Activated CD8-positive, alpha-beta memory T cell treated with anti-CD3 and anti-CD28 coated beads, Interleukin-2, amount 50 U/mL, for 4 hours (primary cell): ENCODE results near the gene SNX25.
"Not testable (repeated sequence)": the region's sequence is repeated elsewhere in the genome, so short reads cannot be mapped to it uniquely, and the experiment has no call there.

Experiments used
- DNase-seq: peaks from one replicate; pipeline ENCODE4 v3.0.0-alpha.2; 2020

SNX25 gene

DNA sequence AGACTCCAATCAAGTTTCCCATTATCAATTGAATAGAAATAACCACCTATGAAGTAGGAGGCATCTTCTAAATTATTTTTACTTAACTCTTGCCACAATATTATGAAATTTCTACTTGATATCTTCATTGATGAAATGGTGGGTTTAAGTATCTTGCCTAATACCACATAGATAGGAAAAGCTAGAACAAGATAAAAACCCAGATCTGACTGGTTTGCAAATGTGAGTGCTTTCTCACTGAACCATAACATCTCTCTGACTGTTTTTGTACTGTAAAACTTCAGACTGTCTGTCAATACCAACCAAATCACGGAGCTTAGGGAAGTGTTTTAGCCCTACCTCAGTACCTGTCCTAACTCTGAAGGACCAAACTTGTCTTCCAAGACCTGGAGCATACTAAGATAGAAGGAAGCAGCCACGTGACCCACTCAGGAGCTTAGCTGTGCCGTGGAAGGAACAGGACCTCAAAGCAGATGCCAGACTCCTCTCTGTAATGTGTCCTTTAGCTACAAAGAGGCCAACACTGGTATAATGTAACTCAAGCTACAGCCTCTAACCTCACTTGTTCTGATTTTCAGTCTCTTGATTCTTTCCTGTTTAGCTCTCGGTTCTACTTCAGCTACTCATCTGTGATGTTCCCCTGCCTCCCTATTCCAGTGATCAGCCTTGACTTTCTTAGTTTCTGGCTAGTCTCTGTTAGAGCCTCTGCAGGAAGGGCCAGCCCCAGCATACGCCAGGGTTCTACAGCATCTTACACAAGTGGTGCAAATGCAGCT lies 101.9 kb downstream of the SNX25 start:
- DNase-seq, result no peak

DNA sequence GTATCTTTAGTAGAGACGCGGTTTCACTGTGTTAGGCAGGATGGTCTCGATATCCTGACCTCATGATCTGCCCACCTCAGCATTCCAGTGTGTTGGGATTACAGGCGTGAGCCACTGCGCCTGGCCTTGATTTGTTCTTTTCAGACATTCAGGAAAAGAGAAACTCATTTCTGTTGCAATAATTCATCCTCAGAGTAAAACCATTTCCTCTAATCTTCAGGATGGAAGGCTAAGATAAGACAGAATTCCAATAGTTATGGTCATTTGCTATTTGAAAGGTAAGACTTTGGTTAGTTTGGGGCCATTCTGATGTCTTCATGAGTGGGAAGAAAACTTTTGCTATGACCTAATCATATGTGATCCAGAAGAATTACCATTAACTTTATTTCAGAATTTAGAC lies 103.3 kb downstream of the SNX25 start:
- no peak for DNase-seq

DNA sequence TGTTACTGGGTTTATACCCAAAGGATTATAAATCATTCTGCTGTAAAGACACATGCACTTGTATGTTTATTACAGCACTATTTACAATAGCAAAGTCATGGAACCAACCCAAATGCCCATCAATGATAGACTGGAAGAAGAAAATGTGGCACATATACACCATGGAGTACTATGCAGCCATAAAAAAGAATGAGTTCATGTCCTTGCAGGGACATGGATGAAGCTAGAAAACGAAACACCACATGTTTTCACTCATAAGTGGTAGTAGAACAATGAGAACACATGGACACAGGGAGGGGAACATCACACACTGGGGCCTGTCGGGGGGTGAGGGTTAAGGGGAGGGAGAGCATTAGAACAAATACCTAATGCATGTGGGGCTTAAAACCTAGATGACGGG lies 108.1 kb downstream of the SNX25 start:
- DNase-seq, result not testable (repeated sequence)

DNA sequence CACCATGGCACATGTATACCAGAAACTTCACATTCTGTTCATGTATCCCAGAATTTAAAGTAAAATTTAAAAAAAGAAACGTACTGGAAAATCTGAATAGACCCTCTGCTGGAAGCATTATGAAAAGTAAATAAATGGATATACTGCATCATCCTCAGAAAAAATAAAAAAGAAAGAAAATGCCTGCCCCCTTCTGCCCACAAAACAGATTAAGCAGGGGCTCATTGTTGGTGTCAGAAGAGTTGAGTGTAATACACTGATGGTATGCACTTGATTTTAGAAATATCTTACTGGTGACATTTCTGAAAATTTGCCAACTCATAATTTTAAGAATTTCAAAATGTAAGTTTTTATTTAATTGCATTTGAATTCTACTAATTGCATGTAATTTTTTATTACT lies 108.5 kb downstream of the SNX25 start:
- DNase-seq, result no peak

DNA sequence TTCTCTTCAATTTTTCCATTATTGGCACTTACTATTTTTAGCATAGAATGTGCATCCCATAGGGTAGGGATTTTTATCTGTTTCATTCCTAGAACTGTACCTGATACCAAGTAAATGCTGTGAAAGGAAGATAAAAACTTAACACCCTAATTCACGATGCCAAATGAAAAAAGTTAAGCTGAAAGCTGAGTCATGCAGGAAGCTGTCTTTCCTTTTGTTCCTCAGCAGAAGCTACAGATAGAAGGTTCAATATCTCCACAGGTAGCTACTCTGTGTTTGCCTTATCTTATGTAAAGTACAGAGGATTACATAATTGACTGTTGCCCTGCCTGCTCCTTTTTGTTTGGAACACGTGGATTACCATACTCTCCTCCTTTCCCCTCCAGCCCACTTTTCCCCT lies 109.3 kb downstream of the SNX25 start:
- no peak for DNase-seq

DNA sequence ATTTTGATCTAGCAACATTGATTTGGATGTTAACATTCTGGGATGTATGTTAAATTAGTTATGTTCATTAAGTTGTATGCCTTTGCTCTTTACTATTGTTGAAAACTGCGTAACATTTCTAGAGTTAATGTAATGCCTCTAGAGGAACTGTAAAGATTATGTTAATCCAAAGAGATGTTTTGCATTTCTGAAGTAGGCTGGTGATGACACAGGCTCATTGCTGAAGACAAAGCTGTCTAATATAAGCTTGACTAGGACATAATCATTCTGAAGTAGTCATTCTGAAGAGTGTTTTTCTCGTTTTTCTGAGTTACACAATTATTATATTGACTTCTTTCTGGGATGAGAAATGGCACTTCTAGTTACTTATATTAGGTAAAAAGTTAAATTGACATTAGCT lies 113.4 kb downstream of the SNX25 start:
- no peak for DNase-seq

DNA sequence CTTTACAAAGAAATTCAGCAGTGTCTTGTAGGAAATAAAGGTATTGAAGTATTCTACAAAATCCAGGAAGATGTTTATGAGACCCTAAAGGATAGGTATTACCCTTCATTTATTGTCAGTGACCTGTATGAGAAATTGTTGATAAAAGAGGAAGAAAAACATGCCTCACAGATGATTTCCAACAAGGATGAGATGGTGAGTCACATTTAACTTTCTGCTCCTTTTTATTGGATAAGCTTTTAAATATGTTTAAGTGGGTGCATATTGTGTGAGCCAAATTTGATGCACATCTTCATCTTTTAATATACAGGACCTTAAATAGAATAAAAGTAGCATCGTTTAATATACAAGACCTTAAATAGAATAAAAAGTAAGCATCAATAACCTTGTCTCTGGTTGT lies 114.2 kb downstream of the SNX25 start:
- DNase-seq, result no peak

DNA sequence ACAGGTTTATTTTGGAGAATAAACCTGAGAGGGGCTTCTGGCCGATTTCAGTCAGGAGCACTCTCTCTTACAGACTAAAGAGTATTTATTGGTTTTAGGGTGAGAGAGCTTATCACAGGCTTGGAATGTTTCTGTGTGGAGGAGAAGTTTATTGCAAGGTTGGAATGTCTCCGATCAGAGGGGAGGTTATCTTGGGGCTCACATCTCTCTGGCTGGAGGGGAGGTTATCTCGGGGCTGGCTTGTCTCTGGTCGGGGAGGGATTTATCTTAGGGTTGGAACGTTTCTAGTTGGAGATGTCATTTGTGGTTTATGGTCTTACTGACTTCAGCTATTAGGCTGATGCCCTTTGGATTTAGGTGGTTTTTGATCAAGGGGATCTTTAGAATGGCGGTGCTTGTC lies 115.0 kb downstream of the SNX25 start:
- not testable (repeated sequence) for DNase-seq

DNA sequence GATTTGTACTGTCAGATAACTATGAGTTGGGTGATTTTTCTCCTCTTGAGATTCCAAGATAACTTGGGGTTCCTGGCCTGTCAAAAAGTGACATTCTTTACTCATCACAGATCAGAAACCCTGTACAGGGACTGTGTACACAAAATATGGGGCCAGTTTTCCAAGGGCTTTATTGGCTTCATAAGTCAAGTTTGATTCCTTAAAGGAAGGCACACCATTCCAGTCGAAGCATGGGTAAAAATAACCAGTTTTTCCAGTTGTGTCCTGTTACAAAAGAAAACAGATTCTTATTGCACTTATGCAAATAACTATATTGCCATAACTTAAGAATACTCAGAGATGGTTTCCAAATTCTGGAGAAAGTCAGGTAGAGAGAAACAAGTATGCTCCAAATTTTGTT lies 116.3 kb downstream of the SNX25 start:
- DNase-seq, result not testable (repeated sequence)

DNA sequence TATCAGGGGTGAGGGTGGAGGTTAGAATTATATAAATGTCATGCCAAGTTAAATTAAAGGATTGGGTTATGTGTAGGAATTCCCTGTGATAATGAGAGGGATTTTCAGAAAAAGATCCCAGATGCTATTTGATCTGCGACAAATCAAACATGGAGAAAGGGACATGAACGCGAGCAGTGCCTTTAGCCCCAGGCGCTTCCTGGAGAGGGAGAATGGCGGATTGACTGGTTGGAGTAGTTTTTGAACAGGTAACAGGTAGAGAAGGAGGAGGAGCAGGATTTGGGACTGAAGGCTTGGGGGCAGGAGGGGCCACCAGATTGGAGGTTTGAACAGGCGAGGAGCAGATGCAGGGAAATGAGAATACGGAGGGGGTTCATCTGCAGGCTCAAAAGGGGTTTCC lies 119.2 kb downstream of the SNX25 start:
- DNase-seq, result no peak

DNA sequence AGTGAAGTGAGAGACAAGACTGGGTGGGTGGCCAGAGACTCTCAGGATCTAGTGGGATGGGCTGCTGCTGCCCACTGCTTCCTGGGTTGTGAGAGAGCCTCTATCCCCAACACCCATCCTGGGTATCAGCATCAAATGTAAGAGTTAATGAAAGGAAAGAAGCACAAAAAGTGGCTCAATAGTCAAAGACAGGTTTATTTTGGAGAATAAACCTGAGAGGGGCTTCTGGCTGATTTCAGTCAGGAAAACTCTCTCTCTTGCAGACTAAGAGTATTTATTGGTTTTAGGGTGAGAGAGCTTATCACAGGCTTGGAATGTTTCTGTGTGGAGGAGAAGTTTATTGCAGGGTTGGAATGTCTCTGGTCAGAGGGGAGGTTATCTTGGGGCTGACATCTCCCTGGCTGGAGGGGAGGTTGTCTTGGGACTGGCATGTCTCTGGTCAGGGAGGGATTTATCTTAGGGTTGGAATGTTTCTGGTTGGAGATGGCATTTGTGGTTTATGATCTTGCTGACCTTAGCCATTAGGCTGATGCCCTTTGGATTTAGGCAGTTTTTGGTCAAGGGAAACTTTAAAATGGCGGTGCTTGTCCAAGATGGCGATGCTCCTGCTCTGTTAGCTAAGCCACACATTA lies 120.6 kb downstream of the SNX25 start:
- not testable (repeated sequence) for DNase-seq

DNA sequence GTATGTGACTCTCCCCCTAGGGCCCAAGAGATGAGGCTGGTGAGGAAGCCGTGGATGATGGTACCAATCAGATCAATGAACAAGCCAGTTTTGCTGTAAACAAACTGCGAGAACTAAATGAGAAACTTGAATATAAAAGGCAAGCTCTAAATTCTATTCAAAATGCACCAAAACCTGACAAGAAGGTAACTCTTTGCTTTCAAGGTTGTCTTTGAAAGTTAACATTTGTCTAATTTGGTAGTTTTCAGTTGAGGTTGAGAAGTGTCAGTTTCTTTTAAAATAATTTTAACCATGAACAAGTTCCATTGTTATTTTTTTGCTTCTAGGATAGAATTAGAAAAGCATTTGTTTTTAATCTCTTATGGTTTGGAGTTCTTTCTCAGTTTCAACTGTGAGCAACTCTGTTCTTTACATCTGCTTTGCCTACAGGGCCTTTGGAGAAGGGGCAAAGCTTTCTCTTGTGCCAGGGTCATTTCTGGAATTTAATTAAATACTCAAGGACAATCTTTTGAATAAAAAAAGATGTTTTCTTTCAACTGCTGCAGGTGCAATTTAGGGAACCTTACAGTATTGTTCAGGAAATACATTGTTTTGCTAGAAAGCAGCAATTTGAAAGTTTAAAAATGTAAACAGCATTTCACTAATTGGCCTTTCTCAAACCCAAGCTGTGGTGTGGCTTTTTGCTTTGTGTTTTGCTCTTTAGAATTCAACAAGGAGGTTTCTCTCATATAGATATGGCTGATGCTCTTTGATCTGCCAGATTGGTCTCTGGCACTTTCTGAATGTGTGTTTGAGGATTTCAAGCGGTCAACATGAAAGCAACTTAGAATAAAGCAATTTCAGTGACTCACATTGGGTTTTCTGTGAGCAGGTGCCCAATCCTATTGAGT lies 123.4 kb downstream of the SNX25 start:
- DNase-seq, result no peak

DNA sequence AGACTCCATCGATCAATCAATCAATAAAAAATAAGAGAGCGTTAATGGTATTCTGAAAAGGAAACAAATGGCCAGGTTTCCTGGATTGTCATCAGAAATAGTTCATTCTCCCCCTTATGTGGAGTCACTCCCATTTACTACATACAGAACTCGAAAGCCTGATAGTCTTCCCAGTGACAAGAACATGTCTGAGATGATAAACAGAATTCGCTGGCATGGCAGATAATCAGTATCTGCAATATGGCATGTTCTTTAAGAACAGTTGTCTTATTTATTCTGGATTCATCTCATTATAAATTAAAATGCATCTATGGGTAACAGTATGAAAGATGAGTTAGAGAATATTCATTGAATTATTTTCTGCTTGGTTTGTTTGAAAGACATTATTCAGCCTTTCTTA lies 124.9 kb downstream of the SNX25 start:
- no peak for DNase-seq

DNA sequence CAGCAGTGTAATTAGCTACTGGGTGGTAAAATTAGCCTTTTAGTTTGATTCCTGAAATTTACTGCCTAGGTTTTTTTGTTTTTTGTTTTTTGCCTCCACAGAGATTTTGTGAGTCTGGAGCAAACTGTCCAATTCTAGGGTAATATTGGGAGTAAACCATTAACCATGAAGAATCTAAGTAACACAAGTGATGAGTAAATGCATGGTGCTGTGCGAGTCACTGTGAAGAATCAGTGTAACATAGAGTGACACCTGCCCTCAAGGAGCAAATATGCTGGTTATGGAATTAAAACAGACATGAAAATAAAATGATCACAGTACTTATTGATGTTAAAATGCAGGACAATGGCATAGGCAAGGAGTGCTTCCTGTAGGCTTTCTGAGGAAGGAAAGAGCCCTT lies 126.2 kb downstream of the SNX25 start:
- no peak for DNase-seq

DNA sequence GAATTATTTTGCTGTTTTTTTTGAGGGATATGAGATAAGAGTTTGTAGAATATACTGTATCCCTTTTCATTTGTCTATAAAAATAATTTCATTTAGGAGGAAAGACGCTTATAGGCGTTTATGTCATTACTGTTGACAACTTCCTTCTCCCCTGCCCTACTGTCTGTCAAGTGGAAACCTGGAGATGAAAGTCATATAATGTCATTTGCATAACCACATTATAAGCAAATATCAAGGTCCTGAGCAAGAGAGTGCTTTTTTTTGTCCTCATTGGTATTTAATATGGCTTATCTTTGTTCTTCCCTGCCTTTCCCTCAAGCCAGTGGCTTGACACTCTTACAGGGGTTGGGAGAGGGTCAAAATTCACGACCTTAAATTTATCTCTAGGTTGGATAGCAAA lies 130.5 kb downstream of the SNX25 start:
- no peak for DNase-seq

DNA sequence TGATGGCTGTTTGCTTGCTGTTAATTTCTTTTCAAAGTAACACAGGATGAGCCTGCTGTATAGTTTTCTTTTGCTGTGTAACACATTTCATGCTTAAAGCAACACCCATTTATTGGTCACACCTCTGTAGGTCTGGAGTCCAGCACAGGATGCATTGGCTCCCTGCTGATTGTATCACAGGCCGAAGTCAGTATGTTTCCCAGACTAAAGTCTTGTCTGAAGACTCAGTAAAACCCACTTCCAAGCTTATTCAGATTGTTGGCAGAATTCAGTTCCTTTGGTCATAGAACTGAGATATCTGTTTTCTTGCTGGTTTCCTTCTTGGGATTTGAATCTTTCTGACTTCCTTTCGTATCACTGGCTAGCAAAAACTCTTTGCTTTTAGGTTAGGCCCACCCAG lies 132.0 kb downstream of the SNX25 start:
- no peak for DNase-seq

DNA sequence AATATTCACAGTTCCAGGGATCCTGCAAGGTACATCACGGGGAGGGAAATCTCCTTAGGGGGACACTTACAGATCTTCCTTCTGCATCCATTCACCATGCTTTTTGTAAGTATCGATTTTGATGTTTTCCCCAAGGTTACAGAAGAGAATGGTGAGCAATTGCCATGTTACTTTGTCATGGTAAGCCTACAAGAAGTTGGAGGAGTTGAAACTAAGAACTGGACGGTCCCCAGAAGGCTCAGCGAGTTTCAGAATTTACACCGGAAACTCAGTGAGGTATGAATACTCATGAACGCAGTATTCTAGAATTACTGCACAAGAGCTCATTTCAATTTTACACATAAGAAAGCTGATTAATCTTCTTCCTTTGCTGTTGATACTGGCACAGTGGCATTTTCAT lies 132.4 kb downstream of the SNX25 start:
- DNase-seq, result no peak

DNA sequence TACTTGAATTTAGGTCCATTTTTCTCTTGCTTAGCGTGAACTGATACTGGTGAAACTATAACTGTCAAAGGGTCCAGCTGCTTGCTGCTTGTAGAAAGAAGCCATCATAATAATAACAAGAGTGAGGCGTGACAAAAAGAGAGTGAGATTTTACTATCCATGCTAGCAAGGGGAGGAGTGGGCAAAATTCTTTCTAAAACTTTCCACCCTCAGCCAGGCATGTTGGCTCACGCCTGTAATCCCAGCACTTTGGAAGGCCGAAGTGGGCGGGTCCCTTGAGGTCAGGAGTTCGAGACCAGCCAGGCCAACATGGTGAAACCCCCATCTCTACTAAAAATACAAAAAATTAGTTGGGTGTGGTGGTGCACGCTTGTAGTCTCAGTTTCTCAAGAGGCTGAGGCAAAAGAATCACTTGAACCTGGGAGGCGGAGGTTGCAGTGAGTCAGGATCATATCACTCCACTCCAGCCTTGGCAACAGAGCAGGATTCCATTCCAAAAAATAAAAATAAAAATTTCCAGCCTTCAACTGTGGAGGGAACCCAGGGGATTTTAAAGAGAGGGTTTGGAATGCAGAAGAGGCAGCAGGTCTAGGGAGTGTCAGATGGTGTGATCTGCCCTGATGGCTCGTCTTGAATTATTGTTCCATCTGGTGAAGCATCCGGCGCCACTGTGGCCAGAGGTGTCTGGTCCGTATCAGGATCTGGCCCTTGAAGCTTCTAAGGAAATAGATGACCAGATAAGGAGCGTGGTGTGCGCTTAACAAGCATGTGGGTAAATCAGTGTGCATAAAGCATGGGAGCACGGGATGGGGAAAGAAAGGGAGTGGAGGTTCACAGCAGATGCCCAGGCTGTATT lies 134.6 kb downstream of the SNX25 start:
- DNase-seq, result no peak

DNA sequence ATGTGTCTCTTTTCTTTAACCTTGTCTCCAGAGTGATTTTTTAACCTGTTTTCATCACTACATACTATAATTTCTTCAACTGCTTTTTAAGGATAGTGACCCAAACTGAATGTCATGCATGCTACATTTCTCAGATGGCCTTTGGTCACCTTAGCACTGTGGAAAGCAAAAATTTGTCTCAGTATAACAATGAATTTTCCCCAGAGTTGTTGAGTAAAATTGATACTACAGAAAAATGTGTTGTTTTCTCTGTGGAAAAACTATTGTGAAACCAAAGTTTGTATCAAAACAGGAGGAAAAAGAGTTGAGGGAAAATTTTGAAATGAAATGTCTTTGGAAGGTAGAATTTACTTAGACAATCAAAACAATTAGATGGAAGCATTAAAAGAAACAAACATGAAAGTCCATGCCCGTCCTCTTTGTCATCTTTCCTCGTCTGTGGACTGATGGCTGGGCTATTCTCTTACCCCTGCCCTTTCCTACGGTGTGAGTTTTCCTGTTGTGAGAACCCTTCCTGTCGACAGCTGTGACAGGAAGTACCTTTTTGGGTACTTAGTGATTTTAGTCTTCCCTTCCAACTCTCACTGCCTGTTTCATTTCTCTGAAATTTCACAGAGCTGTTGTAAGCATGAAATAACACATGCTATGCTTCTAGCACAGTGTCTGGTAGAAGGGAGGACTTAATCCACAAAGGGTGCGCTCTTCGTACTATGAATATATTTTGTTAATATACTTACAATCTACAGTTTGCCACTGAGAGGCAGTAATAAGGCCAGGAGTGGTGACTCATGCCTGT lies 135.5 kb downstream of the SNX25 start:
- DNase-seq, result no peak

DNA sequence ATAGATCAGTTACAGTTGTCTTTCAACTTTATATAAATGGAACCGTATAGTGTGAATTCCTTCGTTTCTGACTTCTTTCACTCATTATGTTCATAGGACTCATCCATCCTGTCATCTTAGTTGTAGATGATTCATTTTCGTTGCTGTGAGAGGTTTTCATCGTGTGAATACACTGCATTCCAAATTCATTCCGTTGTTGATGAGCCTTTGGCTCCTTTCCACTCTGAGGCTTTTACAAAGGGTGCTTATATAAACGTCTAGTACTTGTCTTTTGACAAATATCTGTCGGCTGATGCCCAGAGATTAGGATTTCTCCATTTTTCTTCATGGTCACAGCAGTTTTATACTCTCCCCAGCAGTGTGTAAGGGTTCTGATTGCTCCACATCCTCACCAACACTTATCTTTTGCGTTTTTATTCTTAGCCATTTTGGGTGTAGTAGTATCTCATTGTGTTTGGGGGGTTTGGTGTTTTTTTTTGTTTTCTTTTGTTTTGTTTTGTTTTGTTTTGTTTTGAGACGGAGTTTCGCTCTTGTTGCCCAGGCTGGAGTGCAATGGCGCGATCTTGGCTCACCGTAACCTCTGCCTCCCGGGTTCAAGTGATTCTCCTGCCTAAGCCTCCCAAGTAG lies 137.7 kb downstream of the SNX25 start:
- no peak for DNase-seq

DNA sequence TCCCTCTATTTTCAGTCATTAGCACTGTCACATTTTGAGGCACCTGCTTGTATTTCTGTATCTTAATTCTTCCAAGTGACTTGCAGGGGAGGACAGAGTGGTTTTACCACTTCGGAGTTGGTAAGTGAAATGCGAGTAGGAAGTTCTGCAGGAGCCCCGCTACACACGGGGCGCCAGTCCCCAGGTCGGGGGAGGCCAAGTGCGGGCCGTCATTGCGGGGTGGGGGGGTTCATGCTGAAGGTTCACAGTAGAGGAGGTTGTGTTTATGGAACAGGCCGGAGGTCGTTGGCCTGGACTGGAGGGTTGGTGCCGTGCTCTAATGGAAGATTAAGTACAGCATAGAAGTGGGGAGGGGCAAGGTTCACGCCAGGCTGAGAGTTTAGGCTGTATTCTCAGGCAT lies 142.3 kb downstream of the SNX25 start:
- no peak for DNase-seq

DNA sequence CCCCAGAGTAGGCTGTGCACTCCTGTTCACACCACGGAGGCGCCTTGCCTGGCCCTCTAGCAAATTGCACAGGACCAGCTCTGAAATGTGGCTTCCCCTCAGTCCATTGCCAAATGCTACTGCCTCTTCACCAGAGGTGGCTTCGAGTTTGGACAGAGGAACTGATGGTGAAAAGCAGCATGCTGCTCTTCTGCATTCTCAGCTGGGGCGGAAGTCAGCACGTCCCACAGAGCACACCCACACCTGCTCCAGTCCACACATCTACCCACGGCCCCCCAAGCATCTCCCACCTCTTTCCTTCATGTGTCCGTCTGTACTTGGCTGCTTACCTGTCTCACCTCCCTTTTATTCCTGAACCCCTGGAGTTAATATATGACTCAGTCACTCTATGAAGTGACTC lies 142.8 kb downstream of the SNX25 start:
- DNase-seq, result no peak
